GM13976 (cell line): Measurements from ENCODE around the gene GZF1.
A peak's percentile ranks its signal among the peaks of the same experiment; 100 is the strongest.

Experiments
- DNase-seq: peaks from one replicate; pipeline ENCODE4 v3.0.0; 2012; ENCODE audit warnings: low spot score
- CTCF ChIP-seq: IDR thresholded peaks from 2 replicates; pipeline ENCODE4 v1.5.1; 2012; ENCODE audit warnings: borderline replicate concordance, mild to moderate bottlenecking; ENCODE audit not compliant: insufficient read depth; ENCODE audit errors: extremely low read depth, missing control alignments, control extremely low read depth
- in situ Hi-C: fragments of 300-500 bp; cut with MboI; formaldehyde crosslinking; loops from one replicate; pipeline ENCODE4 v1.12.0; 2022; ENCODE audit warnings: low sequenced_read_pairs, mixed read lengths, inconsistent platforms; ENCODE audit not compliant: unreplicated experiment

Gene GZF1

GRCh38 chr20:23360531-23360930 lies 1.5 kb upstream of the GZF1 start:
- no peak for DNase-seq
- TF ChIP-seq CTCF, result no peak
- in situ Hi-C loops, result no loop called here

GRCh38 chr20:23361119-23361475 lies 885 bp upstream of the GZF1 start:
- DNase-seq, result no peak
- no peak for TF ChIP-seq CTCF
- in situ Hi-C loops, result no loop called here

- no peak for TF ChIP-seq CTCF
- in situ Hi-C loops, result no loop called here
- no peak for DNase-seq
These were observed 642 bp downstream of the GZF1 start for GRCh38 chr20:23362392-23363256.

GRCh38 chr20:23363257-23363649 lies 1.3 kb downstream of the GZF1 start:
- in situ Hi-C loops, result no loop called here

GRCh38 chr20:23365390-23366165 lies 3.6 kb downstream of the GZF1 start:
- TF ChIP-seq CTCF, result no peak
- no peak for DNase-seq
- in situ Hi-C loops, result no loop called here

More at GRCh38 chr20:23363257-23363649, 1.3 kb downstream of the GZF1 start:
- no peak for DNase-seq
- no peak for TF ChIP-seq CTCF

GRCh38 chr20:23366384-23366783 lies 4.4 kb downstream of the GZF1 start:
- peak; percentile 63 for DNase-seq
- no peak for TF ChIP-seq CTCF
- in situ Hi-C loops, result no loop called here
